K562 (cell line): ENCODE data around the gene CDC25B. TPM values are rescaled to one million over a fixed set of nuclear protein-coding genes. Genes with fewer than 3 reads are reported as not detected.
A peak's percentile ranks its signal among the peaks of the same experiment; 100 is the strongest.

Experiments
- ARID1B ChIP-seq: fragments of 450-650 bp; IDR thresholded peaks from 2 replicates; pipeline ENCODE4 v1.6.1; 2016; ENCODE audit warnings: antibody characterized with exemption, mild to moderate bottlenecking, inconsistent platforms
- CCNT2 ChIP-seq: IDR thresholded peaks from 2 replicates; pipeline ENCODE4 v1.6.1; 2011; ENCODE audit warnings: borderline replicate concordance, low read depth, mild to moderate bottlenecking, moderate library complexity, mixed read lengths, low read length; ENCODE audit not compliant: insufficient read length; ENCODE audit errors: extremely low read depth
- EZH2 ChIP-seq: IDR thresholded peaks from 2 replicates; pipeline ENCODE4 v1.6.1; 2012; ENCODE audit warnings: low read depth, mild to moderate bottlenecking, inconsistent platforms, low read length, borderline replicate concordance
- FOXK2 ChIP-seq, 2 experiments: fragments of 450-650 bp; IDR thresholded peaks in 1 of 2; conservative IDR thresholded peaks in 1 of 2; 2 replicates each; pipeline ENCODE4 v1.6.1; 2016; ENCODE audit warnings: low read depth in 2 of 2, mild to moderate bottlenecking in 1 of 2
- HOXB6 ChIP-seq: fragments of 250-450 bp; sonication (Bioruptor Pico); IDR thresholded peaks from 2 replicates; pipeline ENCODE4 v1.5.1; 2022; ENCODE audit warnings: mild to moderate bottlenecking, borderline replicate concordance
- POLR2G ChIP-seq: fragments of 200-400 bp; formaldehyde crosslinking; IDR thresholded peaks from 2 replicates; pipeline ENCODE4 v1.6.1; 2017; ENCODE audit warnings: low read depth, mild to moderate bottlenecking, antibody characterized with exemption, low read length, moderate library complexity
- SAP30 ChIP-seq: fragments of 200-600 bp; sonication (generic); IDR thresholded peaks from 2 replicates; pipeline ENCODE4 v1.6.1; 2012; ENCODE audit warnings: borderline replicate concordance, low read depth, mild to moderate bottlenecking, moderate library complexity, low read length, control low read depth, inconsistent platforms; ENCODE audit not compliant: insufficient read depth, poor library complexity, severe bottlenecking
- SRF ChIP-seq, 2 experiments: fragments of 250-450, 450-650 bp in 1 of 2; sonication (Bioruptor Pico) in 1 of 2; sonication (generic) in 1 of 2; formaldehyde crosslinking; IDR thresholded peaks; 2 replicates each; pipeline versions ENCODE4 v1.5.0 to v1.5.1; 2020 to 2022; ENCODE audit warnings: mild to moderate bottlenecking in 1 of 2, missing genetic modification reagents in 1 of 2
- ZNF76 ChIP-seq: fragments of 250-450 bp; sonication (Bioruptor Pico); IDR thresholded peaks from 2 replicates; pipeline ENCODE4 v1.4.0; 2020; ENCODE audit warnings: mild to moderate bottlenecking, moderate library complexity, borderline replicate concordance
- polyA plus RNA-seq, 8 experiments: library from polyadenylated mRNA; depleted of rRNA in 4 of 8; stranded (reverse) in 5 of 8; unstranded in 3 of 8; fragments of >200 nt; fragmentation: Nextera tagmentation in 2 of 8; fragmentation: Illumina TruSeq in 1 of 8; extraction: Ambion mirVana in 2 of 8; extraction: Trizol in 1 of 8; gene quantifications; 2 replicates each; pipeline versions ENCODE4 v1.2.1 to v1.2.3, GENCODE V29; 2011 to 2014; ENCODE audit warnings: inconsistent platforms in 1 of 8, missing spikeins in 1 of 8
- total RNA-seq, 7 experiments: library from RNA; depleted of rRNA in 6 of 7; stranded (reverse); fragments of >200 nt in 6 of 7; fragmentation: Illumina TruSeq in 2 of 7; extraction: Trizol in 2 of 7; gene quantifications; 2 replicates each; pipeline versions ENCODE4 v1.2.1 to v1.2.3, GENCODE V29; 2011 to 2021; ENCODE audit warnings: low replicate concordance in 1 of 7
- TF ChIP-seq, protein P1 (sequence below): sonication (generic); formaldehyde crosslinking; IDR thresholded peaks from 2 replicates; pipeline ENCODE4 v1.8.1; 2023; ENCODE audit warnings: mild to moderate bottlenecking, missing genetic modification reagents
- TF ChIP-seq, protein P2 (sequence below): fragments of 450-650 bp; conservative IDR thresholded peaks from 2 replicates; pipeline ENCODE4 v1.6.1; 2016; ENCODE audit warnings: missing genetic modification characterization, low read depth, mild to moderate bottlenecking, missing compliant biosample characterization, moderate library complexity
- TF ChIP-seq, protein P3 (sequence below): sonication (generic); formaldehyde crosslinking; IDR thresholded peaks from 2 replicates; pipeline ENCODE4 v1.8.1; 2023; ENCODE audit warnings: mild to moderate bottlenecking, missing genetic modification reagents
- TF ChIP-seq, protein P4 (sequence below), 3 experiments: IDR thresholded peaks in 2 of 3; conservative IDR thresholded peaks in 1 of 3; 2 replicates each; pipeline ENCODE4 v1.5.1; 2011 to 2012; ENCODE audit warnings: low read length in 3 of 3, mild to moderate bottlenecking in 3 of 3, control low read depth in 2 of 3, improper control_type of control experiment in 1 of 3, inconsistent platforms in 1 of 3, low read depth in 1 of 3, mixed read lengths in 1 of 3, moderate library complexity in 1 of 3; ENCODE audit not compliant: insufficient read depth in 2 of 3

CDC25B gene
- total and polyA plus RNA-seq, 9 of the 15 experiments (the other 6 are each of a cell fraction or from before 2014, with no cell fraction given): 2.3 to 35.7 (median 9.5) TPM

DNA sequence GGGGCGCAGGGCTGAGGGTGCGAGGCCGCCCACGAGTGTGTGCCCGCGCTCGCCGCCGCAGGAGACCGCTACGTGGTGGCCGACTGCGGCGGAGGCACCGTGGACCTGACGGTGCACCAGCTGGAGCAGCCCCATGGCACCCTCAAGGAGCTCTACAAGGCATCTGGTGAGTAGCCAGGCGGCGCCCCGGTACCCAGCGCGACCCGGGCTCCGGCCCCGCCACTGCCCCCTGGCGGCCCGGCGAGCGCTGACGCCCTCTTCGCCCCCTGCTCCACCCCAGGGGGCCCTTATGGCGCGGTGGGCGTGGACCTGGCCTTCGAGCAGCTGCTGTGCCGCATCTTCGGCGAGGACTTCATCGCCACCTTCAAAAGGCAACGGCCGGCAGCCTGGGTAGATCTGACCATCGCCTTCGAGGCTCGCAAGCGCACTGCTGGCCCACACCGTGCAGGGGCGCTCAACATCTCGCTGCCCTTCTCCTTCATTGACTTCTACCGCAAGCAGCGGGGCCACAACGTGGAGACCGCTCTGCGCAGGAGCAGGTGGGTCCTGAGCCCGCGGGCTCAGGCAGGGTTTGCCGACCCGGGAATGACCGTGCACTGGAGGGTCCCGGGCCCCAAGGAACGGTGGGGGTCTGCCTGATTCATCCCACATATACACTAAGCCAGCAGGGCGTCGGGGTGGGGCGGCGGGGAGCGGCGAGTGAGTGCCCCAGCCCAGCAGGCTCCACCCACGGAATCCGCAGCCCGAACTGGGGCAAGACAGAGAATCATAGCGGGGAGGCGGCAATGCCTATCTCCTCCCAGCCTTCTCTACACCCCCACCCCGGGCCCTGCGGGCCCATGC, 46.2 kb upstream of the CDC25B start (continued):
- no peak for TF ChIP-seq HOXB6 (CRISPR knock-in tag)
- TF ChIP-seq, protein P1, sequence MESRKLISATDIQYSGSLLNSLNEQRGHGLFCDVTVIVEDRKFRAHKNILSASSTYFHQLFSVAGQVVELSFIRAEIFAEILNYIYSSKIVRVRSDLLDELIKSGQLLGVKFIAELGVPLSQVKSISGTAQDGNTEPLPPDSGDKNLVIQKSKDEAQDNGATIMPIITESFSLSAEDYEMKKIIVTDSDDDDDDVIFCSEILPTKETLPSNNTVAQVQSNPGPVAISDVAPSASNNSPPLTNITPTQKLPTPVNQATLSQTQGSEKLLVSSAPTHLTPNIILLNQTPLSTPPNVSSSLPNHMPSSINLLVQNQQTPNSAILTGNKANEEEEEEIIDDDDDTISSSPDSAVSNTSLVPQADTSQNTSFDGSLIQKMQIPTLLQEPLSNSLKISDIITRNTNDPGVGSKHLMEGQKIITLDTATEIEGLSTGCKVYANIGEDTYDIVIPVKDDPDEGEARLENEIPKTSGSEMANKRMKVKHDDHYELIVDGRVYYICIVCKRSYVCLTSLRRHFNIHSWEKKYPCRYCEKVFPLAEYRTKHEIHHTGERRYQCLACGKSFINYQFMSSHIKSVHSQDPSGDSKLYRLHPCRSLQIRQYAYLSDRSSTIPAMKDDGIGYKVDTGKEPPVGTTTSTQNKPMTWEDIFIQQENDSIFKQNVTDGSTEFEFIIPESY (CRISPR knock-in tag): peak; percentile 98
- TF ChIP-seq, protein P2, sequence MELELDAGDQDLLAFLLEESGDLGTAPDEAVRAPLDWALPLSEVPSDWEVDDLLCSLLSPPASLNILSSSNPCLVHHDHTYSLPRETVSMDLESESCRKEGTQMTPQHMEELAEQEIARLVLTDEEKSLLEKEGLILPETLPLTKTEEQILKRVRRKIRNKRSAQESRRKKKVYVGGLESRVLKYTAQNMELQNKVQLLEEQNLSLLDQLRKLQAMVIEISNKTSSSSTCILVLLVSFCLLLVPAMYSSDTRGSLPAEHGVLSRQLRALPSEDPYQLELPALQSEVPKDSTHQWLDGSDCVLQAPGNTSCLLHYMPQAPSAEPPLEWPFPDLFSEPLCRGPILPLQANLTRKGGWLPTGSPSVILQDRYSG: no peak
- TF ChIP-seq FOXK2 (conservative IDR thresholded peaks at IDR 0.05 in 1 of 2, IDR thresholded peaks at IDR 0.05 in 1 of 2; ENCODE audit: low read depth in 2 of 2): no peak
- TF ChIP-seq, protein P3, sequence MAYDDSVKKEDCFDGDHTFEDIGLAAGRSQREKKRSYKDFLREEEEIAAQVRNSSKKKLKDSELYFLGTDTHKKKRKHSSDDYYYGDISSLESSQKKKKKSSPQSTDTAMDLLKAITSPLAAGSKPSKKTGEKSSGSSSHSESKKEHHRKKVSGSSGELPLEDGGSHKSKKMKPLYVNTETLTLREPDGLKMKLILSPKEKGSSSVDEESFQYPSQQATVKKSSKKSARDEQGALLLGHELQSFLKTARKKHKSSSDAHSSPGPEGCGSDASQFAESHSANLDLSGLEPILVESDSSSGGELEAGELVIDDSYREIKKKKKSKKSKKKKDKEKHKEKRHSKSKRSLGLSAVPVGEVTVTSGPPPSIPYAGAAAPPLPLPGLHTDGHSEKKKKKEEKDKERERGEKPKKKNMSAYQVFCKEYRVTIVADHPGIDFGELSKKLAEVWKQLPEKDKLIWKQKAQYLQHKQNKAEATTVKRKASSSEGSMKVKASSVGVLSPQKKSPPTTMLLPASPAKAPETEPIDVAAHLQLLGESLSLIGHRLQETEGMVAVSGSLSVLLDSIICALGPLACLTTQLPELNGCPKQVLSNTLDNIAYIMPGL (CRISPR knock-in tag): no peak
- TF ChIP-seq ZNF76 (CRISPR knock-in tag): no peak
- no peak for TF ChIP-seq EZH2
- TF ChIP-seq CCNT2: no peak
- TF ChIP-seq SRF (CRISPR knock-in tag; IDR thresholded peaks at IDR 0.05): no peak
- TF ChIP-seq, protein P4, sequence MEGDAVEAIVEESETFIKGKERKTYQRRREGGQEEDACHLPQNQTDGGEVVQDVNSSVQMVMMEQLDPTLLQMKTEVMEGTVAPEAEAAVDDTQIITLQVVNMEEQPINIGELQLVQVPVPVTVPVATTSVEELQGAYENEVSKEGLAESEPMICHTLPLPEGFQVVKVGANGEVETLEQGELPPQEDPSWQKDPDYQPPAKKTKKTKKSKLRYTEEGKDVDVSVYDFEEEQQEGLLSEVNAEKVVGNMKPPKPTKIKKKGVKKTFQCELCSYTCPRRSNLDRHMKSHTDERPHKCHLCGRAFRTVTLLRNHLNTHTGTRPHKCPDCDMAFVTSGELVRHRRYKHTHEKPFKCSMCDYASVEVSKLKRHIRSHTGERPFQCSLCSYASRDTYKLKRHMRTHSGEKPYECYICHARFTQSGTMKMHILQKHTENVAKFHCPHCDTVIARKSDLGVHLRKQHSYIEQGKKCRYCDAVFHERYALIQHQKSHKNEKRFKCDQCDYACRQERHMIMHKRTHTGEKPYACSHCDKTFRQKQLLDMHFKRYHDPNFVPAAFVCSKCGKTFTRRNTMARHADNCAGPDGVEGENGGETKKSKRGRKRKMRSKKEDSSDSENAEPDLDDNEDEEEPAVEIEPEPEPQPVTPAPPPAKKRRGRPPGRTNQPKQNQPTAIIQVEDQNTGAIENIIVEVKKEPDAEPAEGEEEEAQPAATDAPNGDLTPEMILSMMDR (IDR thresholded peaks at IDR 0.05 in 2 of 3, conservative IDR thresholded peaks at IDR 0.05 in 1 of 3; ENCODE audit: insufficient read depth in 2 of 3, low read depth in 1 of 3, low read length in 3 of 3): peak; percentile 51 to 82 (median 55); a peak in 5 of 6 replicates
- no peak for TF ChIP-seq SAP30
- no peak for TF ChIP-seq ARID1B
- TF ChIP-seq POLR2G: peak; percentile 51; the same call in 1 of the 2 replicates
